ENCODE data around the gene SEC16A.

DNA sequence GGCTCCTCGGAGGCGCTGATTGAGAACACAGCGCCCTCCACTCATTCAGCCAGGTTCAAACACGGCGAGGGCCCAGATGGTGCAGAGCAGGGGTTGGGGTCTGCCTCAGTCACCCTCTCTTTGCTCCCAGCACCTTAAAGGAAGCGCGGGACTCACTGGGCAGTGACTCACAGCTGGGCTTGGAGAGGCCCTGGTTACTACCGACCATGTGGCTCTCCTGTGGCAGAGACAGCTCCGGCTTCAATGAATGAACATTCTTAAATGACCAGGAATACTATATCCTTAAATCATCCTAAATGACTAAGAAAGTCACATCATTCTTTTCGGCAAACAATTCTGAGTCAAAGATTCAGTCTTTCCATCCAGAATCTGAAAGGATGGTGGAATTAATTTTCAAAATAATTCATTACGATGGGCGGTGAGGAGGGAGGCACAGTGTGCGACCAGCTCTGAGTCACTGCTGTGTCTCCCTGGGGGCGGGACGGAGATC is 41.6 kb downstream of the SEC16A start:
- TF ChIP-seq, protein P1, sequence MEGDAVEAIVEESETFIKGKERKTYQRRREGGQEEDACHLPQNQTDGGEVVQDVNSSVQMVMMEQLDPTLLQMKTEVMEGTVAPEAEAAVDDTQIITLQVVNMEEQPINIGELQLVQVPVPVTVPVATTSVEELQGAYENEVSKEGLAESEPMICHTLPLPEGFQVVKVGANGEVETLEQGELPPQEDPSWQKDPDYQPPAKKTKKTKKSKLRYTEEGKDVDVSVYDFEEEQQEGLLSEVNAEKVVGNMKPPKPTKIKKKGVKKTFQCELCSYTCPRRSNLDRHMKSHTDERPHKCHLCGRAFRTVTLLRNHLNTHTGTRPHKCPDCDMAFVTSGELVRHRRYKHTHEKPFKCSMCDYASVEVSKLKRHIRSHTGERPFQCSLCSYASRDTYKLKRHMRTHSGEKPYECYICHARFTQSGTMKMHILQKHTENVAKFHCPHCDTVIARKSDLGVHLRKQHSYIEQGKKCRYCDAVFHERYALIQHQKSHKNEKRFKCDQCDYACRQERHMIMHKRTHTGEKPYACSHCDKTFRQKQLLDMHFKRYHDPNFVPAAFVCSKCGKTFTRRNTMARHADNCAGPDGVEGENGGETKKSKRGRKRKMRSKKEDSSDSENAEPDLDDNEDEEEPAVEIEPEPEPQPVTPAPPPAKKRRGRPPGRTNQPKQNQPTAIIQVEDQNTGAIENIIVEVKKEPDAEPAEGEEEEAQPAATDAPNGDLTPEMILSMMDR (IDR thresholded peaks at IDR 0.05; ENCODE audit: insufficient read depth, low read depth, low read length) = no peak
- no peak for TF ChIP-seq EZH2 (IDR thresholded peaks at IDR 0.05; ENCODE audit: insufficient read depth, low read length)
